ENCODE measurements around the gene GMDS.

GRCh38 chr6:2179241-2179640 is 66.2 kb downstream of the GMDS start:
- TF ChIP-seq CTCF (IDR thresholded peaks at IDR 0.05) (no peak), POLR2A (IDR thresholded peaks at IDR 0.05) (no peak)
